ENCODE data around the gene SLC13A3. TPM values are rescaled to one million over a fixed set of nuclear protein-coding genes. Genes with fewer than 3 reads are reported as not detected.

Gene SLC13A3
- total and polyA plus RNA-seq, 9 donors = 0.36 to 7.1 (median 4.6) TPM

DNA sequence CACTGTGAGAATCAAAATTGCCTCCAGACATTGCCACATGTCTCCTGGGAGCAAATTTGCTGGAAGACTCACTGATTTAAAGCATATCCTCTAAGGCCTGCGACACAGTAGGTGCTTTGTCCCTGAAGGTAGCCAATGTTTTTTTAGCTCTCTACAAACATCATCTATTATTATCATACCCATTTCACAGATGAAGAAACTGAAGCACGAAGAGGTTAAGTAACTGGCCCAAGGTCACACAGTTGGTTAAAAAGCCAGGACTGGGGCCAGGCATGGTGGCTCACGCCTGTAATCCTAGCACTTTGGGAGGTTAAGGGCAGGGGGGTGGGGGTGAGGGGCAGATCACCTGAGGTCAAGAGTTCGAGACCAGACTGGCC, 12.4 kb downstream of the SLC13A3 start:
- Histone ChIP-seq H3K4me1 (ENCODE audit: insufficient read depth) (no peaks in the 10 kb centered on the region), H3K4me3 (no peak overlapping the region), H3K36me3 (no peaks in the 10 kb centered on the region), H3K9me3 (no peaks in the 10 kb centered on the region), H3K27me3 (no peaks in the 10 kb centered on the region), H3K27ac (no peak overlapping the region)
- intact Hi-C loops (cut with DNase I) = no loop called here
- TF ChIP-seq EP300 (IDR thresholded peaks at IDR 0.05) (no peak), POLR2A (IDR thresholded peaks at IDR 0.05) (no peak)
- TF ChIP-seq, protein P1, sequence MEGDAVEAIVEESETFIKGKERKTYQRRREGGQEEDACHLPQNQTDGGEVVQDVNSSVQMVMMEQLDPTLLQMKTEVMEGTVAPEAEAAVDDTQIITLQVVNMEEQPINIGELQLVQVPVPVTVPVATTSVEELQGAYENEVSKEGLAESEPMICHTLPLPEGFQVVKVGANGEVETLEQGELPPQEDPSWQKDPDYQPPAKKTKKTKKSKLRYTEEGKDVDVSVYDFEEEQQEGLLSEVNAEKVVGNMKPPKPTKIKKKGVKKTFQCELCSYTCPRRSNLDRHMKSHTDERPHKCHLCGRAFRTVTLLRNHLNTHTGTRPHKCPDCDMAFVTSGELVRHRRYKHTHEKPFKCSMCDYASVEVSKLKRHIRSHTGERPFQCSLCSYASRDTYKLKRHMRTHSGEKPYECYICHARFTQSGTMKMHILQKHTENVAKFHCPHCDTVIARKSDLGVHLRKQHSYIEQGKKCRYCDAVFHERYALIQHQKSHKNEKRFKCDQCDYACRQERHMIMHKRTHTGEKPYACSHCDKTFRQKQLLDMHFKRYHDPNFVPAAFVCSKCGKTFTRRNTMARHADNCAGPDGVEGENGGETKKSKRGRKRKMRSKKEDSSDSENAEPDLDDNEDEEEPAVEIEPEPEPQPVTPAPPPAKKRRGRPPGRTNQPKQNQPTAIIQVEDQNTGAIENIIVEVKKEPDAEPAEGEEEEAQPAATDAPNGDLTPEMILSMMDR (IDR thresholded peaks at IDR 0.05) = no peak
- DNase-seq = no peak
- 79 to 94% (median 92%) methylated on average over 4 of the region's 4 CpGs for whole genome bisulfite sequencing, 3 donors

DNA sequence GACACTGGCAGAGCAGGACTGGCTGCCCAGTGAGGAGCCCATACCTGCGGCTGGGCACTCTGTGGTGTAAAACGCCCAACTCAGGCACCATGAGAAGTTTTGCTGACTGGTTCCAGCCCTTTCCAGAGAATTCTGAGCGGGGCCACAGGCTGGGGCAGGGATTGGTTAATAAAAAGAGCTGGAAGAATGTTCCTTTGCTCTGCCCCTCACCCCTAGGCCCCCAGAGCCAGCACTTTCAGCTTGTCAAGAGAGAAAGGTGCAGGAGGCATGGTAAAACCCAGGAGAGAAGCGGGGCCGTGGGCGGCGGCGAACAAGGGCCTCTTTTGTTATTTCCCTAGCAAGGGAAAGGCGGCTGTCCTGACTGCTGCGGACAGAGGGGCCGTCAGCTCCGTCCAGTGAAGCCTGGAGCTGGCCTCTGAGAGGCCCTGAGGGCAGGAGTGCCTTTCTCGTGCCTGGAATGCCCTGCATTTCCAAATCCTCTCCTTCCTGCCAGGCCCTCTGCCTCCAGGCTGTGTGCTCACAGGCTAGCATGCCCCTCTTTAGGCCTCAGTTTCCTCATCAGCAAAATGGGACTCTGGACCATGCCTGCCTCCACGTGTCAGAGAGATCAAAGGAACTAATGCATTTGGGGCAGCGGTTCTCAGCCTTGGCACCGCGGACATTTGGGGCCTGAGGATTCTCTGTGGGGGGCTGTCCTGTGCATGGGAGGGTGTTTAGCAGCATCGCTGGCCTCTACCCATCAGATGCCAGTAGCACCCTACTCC, 12.9 kb downstream of the SLC13A3 start:
- no peak for DNase-seq
- TF ChIP-seq, protein P1 (IDR thresholded peaks at IDR 0.05) = no peak
- TF ChIP-seq POLR2A (IDR thresholded peaks at IDR 0.05) (no peak), EP300 (IDR thresholded peaks at IDR 0.05) (no peak)
- H3K4me1 ChIP-seq (ENCODE audit: insufficient read depth) = no peaks in the 10 kb centered on the region
- no peaks in the 10 kb centered on the region for H3K9me3 ChIP-seq
- H3K36me3 ChIP-seq = no peaks in the 10 kb centered on the region
- no peak overlapping the region for H3K4me3 ChIP-seq
- no peaks in the 10 kb centered on the region for H3K27me3 ChIP-seq
- 80 to 86% (median 86%) methylated on average over 18 of the region's 18 CpGs for WGBS, 3 donors
- intact Hi-C loops (cut with DNase I) = no loop called here
- H3K27ac ChIP-seq = no peak overlapping the region

DNA sequence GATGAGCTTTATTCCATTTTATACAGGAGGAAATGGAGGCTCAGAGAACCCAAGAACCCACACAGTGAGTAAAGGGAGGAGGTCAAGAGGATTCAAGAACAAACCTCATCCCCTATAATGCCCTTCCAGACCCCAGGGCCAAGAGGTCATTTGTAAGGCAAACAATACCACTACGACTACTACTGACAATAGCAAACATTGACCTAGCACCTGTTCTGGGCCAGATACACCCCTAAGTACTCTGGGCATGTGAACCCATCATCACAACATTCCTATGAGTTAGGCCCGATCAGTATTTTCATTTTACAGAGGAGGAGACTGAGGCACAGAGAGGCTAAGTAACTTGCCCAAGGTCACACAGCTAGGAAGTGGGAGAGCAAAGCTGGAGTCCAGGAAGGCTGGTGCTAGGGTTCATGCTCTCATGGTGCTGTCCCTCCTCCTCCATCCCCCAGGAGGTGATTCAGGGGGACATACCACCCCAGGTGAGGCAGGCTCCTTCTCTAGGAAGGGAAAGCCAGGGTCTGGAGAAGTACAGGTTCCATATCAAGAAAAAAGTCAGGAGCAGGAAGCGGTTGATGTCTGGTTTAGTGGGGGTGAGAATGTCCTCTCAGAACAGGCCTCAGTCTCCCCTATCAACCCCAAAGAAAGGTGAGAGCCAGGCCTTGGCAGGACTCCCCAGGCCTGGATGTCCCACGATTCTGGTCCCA, 13.7 kb downstream of the SLC13A3 start:
- DNase-seq = no peak
- no peaks in the 10 kb centered on the region for H3K4me1 ChIP-seq (ENCODE audit: insufficient read depth)
- TF ChIP-seq EP300 (IDR thresholded peaks at IDR 0.05) (no peak), POLR2A (IDR thresholded peaks at IDR 0.05) (no peak)
- TF ChIP-seq, protein P1 (IDR thresholded peaks at IDR 0.05) = no peak
- H3K36me3 ChIP-seq = no peaks in the 10 kb centered on the region
- no peak overlapping the region for H3K27ac ChIP-seq
- H3K27me3 ChIP-seq = no peaks in the 10 kb centered on the region
- intact Hi-C loops (cut with DNase I) = no loop called here
- no peaks in the 10 kb centered on the region for H3K9me3 ChIP-seq
- 75 to 91% (median 86%) methylated on average over 4 of the region's 4 CpGs for WGBS, 3 donors
- no peak overlapping the region for H3K4me3 ChIP-seq

DNA sequence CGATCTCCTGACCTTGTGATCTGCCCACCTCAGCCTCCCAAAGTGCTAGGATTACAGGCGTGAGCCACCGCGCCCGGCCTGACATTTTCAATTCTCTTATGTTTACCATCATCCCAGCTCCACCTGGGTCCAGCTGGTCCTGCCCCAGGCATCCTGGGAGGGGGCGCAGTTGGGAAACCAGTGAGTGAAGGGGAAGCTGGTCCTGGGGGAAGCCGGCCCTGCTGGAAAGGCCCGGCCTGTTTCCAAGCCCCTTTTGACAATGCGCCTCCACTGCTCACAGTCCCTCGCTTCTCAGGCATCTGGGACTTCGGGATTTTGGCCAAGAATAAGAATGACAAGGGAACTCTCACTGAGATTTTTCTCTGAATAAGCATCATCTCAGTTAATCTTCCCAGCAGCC, 14.2 kb downstream of the SLC13A3 start:
- Histone ChIP-seq H3K27me3 (no peaks in the 10 kb centered on the region), H3K4me3 (no peak overlapping the region), H3K4me1 (ENCODE audit: insufficient read depth) (no peaks in the 10 kb centered on the region), H3K9me3 (no peaks in the 10 kb centered on the region), H3K36me3 (no peaks in the 10 kb centered on the region), H3K27ac (no peak overlapping the region)
- TF ChIP-seq, protein P1 (IDR thresholded peaks at IDR 0.05) = no peak
- TF ChIP-seq POLR2A (IDR thresholded peaks at IDR 0.05) (no peak), EP300 (IDR thresholded peaks at IDR 0.05) (no peak)
- intact Hi-C loops (cut with DNase I) = no loop called here
- DNase-seq = no peak
- WGBS, 3 donors = 88 to 93% (median 92%) methylated on average over 11 of the region's 11 CpGs

All from ovary (tissue), 9 donors.